Hair follicular keratinocyte (primary cell): ENCODE data around the gene CIDEC. TPM values are rescaled to one million over a fixed set of nuclear protein-coding genes. Genes with fewer than 3 reads are reported as not detected.

Experiments
- total RNA-seq: library from RNA; depleted of rRNA; stranded (reverse); fragments of >200 nt; gene quantifications from 2 replicates; pipeline ENCODE4 v1.2.3, GENCODE V29; 2015

Gene CIDEC
- not detected in 2 replicates for total RNA-seq

GRCh38 chr3:9879830-9880549 is at the start of gene CIDEC:
CIDEC (minus strand) TSS chr3:9880253; CDS start chr3:9878486, 1,767 bp downstream.

GRCh38 chr3:9916734-9917680 is 37.0 kb upstream of the CIDEC start, which contains the start of gene IL17RC:
IL17RC (plus strand) TSS chr3:9917098; CDS start chr3:9917316, 218 bp downstream.

DNA sequence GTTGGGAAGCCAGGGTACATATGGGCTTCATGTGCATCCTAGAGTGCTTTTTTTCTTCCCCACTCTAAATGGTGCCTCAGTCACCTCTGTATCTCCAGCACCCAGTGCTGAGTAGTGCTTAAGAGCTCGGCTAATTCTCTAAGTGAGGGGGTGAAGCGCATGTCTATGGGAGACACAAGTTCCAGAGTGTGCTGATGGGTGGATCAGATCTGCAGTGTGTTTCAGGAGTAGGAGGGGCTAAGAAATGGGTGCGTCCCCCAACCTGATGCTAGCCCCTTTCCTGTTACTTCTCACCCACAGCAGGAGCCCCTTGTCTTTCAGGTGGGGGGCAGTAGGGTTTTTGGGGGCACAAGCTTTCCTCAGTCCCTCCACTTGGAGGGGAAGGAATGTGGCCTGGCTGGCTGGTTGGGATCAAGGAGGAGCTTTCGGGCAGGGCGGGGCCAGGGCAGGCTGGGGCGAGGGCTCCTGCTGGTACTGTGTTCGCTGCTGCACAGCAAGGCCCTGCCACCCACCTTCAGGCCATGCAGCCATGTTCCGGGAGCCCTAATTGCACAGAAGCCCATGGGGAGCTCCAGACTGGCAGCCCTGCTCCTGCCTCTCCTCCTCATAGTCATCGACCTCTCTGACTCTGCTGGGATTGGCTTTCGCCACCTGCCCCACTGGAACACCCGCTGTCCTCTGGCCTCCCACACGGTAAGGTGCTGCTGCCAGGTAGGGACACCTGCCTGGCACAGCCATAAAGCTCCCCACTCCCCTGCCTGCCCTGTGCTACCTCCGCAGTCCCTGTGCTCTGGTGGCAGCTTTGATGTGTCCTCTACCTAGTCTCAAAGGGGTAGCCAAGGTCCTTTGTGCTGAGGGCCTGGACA is 22.6 kb upstream of the CIDEC start, which contains the start of gene IL17RE:
TSS of gene IL17RE (plus strand) at position 477 of the 866 bp plus-strand sequence. CDS start at position 562, 85 bp downstream.

DNA sequence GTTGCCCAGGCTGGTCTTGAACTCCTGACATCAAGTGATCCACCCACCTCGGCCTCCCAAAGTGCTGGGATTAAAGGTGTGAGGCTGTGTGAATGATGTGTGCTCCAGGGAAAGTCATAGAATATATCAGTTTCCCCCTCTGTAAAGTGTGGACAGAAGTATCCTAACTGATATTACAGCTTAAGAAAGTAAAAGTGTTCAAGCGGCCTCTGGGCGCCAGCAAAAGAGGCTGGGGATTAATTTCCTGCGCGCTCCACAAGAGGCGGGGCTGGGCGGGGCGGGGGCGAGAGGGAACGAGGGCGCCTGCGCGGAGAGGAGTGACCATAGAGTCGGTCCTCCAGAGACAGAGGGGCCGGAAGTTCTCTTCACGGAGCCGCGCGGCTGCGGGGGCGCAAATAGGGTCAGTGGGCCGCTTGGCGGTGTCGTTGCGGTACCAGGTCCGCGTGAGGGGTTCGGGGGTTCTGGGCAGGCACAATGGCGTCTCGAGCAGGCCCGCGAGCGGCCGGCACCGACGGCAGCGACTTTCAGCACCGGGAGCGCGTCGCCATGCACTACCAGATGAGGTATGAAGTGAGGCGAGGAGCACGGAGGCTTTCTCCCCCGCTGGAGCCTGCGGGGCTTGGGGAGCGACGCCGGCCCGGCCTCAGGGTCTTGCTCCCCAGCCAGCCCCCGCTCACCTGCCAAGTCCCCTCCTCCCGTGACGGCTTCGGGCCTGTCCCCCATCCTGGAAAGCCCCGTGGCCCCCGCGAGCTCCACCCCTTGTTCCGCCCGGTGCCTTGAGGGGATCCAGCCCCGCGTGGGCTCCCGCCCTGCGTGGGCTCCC is 10.4 kb upstream of the CIDEC start, which contains the start of gene JAGN1:
TSS of gene JAGN1 (plus strand) at position 362 of the 823 bp plus-strand sequence. CDS start at position 475, 113 bp downstream.

DNA sequence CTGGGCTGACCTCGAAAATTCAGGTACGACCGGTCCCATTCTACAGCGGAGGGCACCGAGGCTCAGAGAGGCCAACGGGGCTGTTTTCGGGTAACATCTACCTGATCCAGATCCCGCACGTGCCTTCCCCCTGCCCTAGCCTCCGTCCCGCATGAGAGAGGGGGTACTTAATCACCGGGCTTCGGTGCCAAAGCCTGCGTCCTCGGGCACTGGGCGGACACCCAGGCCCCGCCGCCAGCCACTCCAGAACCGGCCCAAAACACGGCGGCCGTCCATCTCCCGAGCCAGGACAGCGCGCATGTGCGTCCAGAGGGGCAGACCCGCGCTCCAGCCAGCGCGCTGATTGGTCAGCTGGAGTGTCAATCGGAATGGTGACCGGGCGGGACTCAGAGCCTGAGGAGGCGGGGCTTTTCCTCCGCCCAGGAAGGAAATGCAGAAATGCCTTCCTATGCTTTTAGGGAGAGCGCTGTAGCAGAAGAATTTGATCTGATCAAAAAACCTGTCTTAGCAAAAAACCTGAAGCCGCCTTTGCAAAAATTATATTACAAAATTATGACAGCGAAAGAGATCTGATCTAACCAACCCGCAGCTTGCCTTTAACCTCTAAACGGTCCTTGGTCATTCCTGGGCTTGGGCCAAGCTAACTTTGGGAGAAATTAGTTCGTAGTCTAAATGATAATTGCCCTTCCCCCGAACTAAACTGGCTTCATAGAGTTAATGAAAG is 36.2 kb downstream of the CIDEC start, which contains the start of gene RPUSD3:
TSS of gene RPUSD3 (minus strand) at position 294 of the 724 bp plus-strand sequence. CDS start at position 276, 18 bp downstream.

Other genes with a start within 250 kb of the CIDEC start
- 26.7 and 29.6 TPM in 2 replicates for gene MTMR14, start 230.7 kb downstream of the CIDEC start, total RNA-seq
- gene CPNE9, start 176.4 kb downstream of the CIDEC start, total RNA-seq = not detected in 2 replicates
- gene BRPF1, start 148.5 kb downstream of the CIDEC start, total RNA-seq = 8.9 and 10.3 TPM in 2 replicates
- gene OGG1, start 130.3 kb downstream of the CIDEC start, total RNA-seq = 26.8 and 33.5 TPM in 2 replicates
- 5.6 and 7.3 TPM in 2 replicates for gene CAMK1, start 110.3 kb downstream of the CIDEC start, total RNA-seq
- gene TADA3, start 87.8 kb downstream of the CIDEC start, total RNA-seq = 89.3 and 110 TPM in 2 replicates
- gene ARPC4, start 87.2 kb downstream of the CIDEC start, total RNA-seq = 174 and 226 TPM in 2 replicates
- 6.0 and 6.3 TPM in 2 replicates for gene TTLL3, start 70.0 kb downstream of the CIDEC start, total RNA-seq
- 46.5 and 67.4 TPM in 2 replicates for gene RPUSD3, start 36.2 kb downstream of the CIDEC start, total RNA-seq
- gene JAGN1, start 10.4 kb upstream of the CIDEC start, total RNA-seq = 37.6 and 63.4 TPM in 2 replicates
- gene IL17RE, start 22.6 kb upstream of the CIDEC start, total RNA-seq = 10.8 and 19.7 TPM in 2 replicates
- 29.7 and 36.6 TPM in 2 replicates for gene IL17RC, start 36.8 kb upstream of the CIDEC start, total RNA-seq
- gene CRELD1, start 53.6 kb upstream of the CIDEC start, total RNA-seq = 23.1 and 59.0 TPM in 2 replicates
- gene PRRT3, start 72.2 kb upstream of the CIDEC start, total RNA-seq = 0.80 and 1.1 TPM in 2 replicates
- gene EMC3, start 106.6 kb upstream of the CIDEC start, total RNA-seq = 37.2 and 39.0 TPM in 2 replicates
- 8.4 and 20.5 TPM in 2 replicates for gene FANCD2, start 146.2 kb upstream of the CIDEC start, total RNA-seq
- gene FANCD2OS, start 228.0 kb upstream of the CIDEC start, total RNA-seq = not detected in 2 replicates
- gene BRK1, start 235.4 kb upstream of the CIDEC start, total RNA-seq = 126 and 161 TPM in 2 replicates